ENCODE results near the gene GPRASP1. TPM values are rescaled to one million over a fixed set of nuclear protein-coding genes. Genes with fewer than 3 reads are reported as not detected.
"Not testable (repeated sequence)": the region's sequence is repeated elsewhere in the genome, so short reads cannot be mapped to it uniquely, and the experiment has no call there.

The GPRASP1 gene
- total RNA-seq, 2 experiments from 2014 or later: 3.0 to 3.9 TPM

DNA sequence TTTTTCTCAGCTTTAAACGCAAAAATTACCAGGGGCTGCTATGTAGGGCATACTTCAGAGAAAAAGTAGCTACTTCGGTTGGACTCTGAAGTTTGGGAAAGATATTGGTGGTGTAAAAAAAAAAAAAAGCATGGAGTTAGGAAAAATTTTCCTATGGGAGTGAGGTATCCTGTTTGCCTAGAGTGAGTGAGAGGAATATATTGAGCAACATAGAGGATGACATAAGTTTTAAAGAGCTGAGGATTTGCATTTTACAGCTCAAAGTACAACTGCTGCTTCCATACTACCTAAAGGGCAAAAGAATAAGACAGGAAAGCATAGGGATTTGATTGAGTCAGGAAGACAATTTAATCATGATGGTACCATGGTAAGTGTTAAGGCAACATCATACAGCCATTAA lies 7.3 kb downstream of the GPRASP1 start:
- Mint-ChIP-seq H3K27ac (no peak overlapping the region), H3K4me3 (peak overlapping the region; percentile 26), H3K36me3 (ENCODE audit: low read depth) (peaks cover 14% of the 10 kb centered on the region), H3K9me3 (peaks cover 2% of the 10 kb centered on the region), H3K4me1 (ENCODE audit: low read depth) (peaks cover 21% of the 10 kb centered on the region), H3K27me3 (no peaks in the 10 kb centered on the region)
- no peak for DNase-seq
- ChIA-PET CTCF (no interaction called here), POLR2A (interaction anchor here (0.7 kb wide), 1 partner anchor 14 kb away, joined by 4 read pairs; no protein-coding TSS in a partner anchor)
- TF ChIP-seq, protein P1, sequence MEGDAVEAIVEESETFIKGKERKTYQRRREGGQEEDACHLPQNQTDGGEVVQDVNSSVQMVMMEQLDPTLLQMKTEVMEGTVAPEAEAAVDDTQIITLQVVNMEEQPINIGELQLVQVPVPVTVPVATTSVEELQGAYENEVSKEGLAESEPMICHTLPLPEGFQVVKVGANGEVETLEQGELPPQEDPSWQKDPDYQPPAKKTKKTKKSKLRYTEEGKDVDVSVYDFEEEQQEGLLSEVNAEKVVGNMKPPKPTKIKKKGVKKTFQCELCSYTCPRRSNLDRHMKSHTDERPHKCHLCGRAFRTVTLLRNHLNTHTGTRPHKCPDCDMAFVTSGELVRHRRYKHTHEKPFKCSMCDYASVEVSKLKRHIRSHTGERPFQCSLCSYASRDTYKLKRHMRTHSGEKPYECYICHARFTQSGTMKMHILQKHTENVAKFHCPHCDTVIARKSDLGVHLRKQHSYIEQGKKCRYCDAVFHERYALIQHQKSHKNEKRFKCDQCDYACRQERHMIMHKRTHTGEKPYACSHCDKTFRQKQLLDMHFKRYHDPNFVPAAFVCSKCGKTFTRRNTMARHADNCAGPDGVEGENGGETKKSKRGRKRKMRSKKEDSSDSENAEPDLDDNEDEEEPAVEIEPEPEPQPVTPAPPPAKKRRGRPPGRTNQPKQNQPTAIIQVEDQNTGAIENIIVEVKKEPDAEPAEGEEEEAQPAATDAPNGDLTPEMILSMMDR (IDR thresholded peaks at IDR 0.05): no peak
- ATAC-seq: no peak
- intact Hi-C loops (cut with micrococcal nuclease): no loop called here

DNA sequence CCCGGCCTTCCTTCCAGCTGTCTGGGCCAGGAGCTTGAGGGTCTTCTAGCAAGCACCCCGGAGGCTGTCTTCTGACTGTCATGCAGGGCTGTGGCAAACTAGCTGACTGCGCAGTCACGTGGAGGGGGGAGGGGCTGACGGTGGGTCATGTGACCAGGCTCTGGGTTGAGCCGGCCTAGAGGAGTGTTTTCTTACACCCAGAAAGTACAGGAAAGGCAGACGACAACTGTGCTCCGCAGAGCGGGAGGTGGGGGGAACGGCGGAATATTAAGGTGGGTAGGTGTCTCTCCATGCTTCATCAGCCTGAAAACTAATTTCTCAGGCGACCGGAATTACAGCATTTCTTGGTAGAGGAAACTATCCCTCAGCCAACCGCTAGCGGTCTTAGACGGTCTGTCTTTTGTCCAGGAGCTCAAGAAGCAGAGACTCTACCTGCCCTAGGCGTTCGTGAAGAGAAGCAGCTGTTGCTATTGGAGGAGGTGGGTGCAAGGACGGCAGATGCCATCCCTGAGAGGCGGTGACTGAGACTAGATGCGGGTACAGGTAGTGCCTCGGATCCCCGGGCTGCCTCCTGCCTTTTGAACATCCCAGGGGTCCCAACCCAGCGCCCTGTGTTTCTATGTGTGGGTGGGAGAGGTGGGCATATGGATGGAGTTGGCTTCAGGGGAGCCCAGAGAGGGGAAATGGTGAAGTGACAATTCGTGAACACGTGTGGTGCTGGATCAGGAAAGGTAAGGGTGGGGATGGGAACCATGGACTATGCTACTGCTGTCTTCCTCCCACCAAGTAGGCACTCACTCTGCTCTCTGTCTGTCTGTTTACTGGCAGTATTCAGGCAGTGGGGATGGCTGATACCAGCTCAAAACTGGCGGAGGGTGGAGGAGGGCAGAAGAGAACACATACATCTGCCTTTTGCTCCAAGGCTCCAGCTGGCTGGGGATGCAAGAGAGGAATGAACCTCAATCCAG lies 8.8 kb downstream of the GPRASP1 start:
- Mint-ChIP-seq H3K36me3 (ENCODE audit: low read depth) (peaks cover 15% of the 10 kb centered on the region), H3K4me1 (ENCODE audit: low read depth) (peaks cover 21% of the 10 kb centered on the region), H3K27me3 (no peaks in the 10 kb centered on the region), H3K27ac (peak overlapping the region; percentile 90), H3K4me3 (peak overlapping the region; percentile 84), H3K9me3 (peaks cover 2% of the 10 kb centered on the region)
- intact Hi-C loops (cut with micrococcal nuclease): no loop called here
- ChIA-PET CTCF (interaction anchor here (0.6 kb wide), 1 partner anchor 132 kb away, joined by 3 read pairs; no protein-coding TSS in a partner anchor), POLR2A (no interaction called here)
- ATAC-seq: peak; percentile 98
- TF ChIP-seq, protein P1 (IDR thresholded peaks at IDR 0.05): no peak
- peak; percentile 91 for DNase-seq

DNA sequence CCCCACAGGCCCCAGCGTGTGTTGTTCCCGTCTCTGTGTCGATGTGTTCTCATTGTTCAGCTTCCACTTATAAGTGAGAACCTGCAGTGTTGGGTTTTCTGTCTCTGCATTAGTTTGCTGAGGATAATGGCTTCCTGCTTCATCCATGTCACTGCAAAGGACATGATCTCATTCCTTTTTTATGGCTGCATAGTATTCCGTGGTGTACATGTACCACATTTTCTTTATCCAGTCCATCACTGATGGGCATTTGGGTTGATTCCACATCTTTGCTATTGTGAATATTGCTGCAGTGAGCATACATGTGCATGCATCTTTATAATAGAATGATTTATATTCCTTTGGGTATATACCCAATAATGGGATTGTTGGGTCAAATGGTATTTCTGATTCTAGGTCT lies 12.5 kb downstream of the GPRASP1 start:
- peaks cover 14% of the 10 kb centered on the region for H3K9me3 Mint-ChIP-seq
- CTCF ChIA-PET; H3K27me3 Mint-ChIP-seq; POLR2A ChIA-PET; H3K27ac Mint-ChIP-seq; ATAC-seq; DNase-seq; intact Hi-C loops (cut with micrococcal nuclease); H3K4me3 Mint-ChIP-seq: not testable (repeated sequence)
- H3K4me1 Mint-ChIP-seq (ENCODE audit: low read depth): peaks cover 16% of the 10 kb centered on the region
- H3K36me3 Mint-ChIP-seq (ENCODE audit: low read depth): peaks cover 29% of the 10 kb centered on the region

DNA sequence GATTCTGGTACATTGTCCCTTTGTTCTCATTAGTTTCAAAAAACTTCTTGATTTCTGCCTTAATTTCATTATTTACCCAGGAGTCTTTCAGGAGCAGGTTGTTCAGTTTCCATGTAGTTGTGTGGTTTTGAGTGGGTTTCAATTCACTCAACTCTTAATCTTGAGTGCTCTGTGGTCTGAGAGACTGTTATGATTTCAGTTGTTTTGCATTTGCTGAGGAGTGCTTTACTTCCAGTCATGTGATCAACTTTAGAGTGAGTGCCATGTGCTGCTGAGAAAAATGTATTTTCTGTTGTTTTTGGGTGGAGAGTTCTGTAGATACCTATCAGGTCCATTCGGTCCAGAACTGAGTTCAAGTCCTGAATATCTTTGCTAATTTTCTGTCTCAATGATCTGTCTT lies 15.8 kb downstream of the GPRASP1 start:
- intact Hi-C loops (cut with micrococcal nuclease); H3K27ac Mint-ChIP-seq; H3K27me3 Mint-ChIP-seq; H3K4me3 Mint-ChIP-seq; ATAC-seq; DNase-seq; POLR2A ChIA-PET; CTCF ChIA-PET; H3K4me1 Mint-ChIP-seq (ENCODE audit: low read depth): not testable (repeated sequence)
- H3K9me3 Mint-ChIP-seq: peaks cover 15% of the 10 kb centered on the region
- peaks cover 33% of the 10 kb centered on the region for H3K36me3 Mint-ChIP-seq (ENCODE audit: low read depth)

DNA sequence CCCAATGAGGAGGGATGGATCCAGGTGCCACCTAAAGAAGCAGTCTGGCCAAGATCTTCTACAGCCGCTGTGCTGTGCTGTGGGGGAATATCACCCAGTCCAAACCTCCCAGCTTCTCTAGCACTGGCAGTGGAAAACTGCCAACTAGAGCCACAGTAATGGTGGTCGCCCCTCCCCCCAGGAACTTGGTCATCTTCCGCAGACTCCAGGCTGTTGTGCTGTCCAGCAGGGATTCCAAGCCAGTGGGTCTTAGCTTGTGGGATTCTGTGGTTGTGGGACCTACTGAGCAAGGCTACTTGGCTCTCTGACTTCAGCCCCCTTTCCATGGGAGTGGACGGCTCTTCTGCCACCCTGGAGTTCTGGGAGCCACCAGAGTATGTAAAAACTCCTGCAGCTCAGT lies 18.2 kb downstream of the GPRASP1 start:
- no peaks in the 10 kb centered on the region for H3K27me3 Mint-ChIP-seq
- intact Hi-C loops (cut with micrococcal nuclease): no loop called here
- ChIA-PET POLR2A (interaction anchor here (0.6 kb wide), 1 partner anchor 15 kb away, joined by 3 read pairs; no protein-coding TSS in a partner anchor), CTCF (no interaction called here)
- TF ChIP-seq, protein P1 (IDR thresholded peaks at IDR 0.05): no peak
- DNase-seq: no peak
- no peak overlapping the region for H3K4me3 Mint-ChIP-seq
- peaks cover 15% of the 10 kb centered on the region for H3K9me3 Mint-ChIP-seq
- peaks cover 8% of the 10 kb centered on the region for H3K4me1 Mint-ChIP-seq (ENCODE audit: low read depth)
- H3K36me3 Mint-ChIP-seq (ENCODE audit: low read depth): peaks cover 27% of the 10 kb centered on the region
- H3K27ac Mint-ChIP-seq: no peak overlapping the region
- no peak for ATAC-seq

DNA sequence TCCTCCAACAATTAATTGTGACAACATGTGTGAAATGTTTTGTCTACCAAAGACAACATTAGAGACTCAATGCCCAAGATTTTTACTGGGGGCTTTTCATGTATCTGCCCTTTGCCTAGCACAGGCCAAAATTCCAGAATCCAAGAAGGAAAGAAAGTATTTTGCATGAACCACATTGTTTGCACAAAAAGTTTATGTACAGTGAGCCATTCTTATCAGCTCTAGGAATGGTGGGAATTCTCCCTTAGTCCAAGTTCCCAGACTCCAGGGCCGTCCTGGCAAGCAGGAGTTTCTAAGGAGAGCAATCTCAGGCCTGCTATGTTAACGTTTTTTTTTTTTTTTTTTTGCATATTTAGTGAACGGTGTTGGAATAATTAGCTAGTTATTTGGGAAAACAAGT lies 21.6 kb downstream of the GPRASP1 start:
- Mint-ChIP-seq H3K4me1 (ENCODE audit: low read depth) (peaks cover 2% of the 10 kb centered on the region), H3K9me3 (peaks cover 10% of the 10 kb centered on the region), H3K4me3 (no peak overlapping the region), H3K36me3 (ENCODE audit: low read depth) (peaks cover 12% of the 10 kb centered on the region), H3K27ac (no peak overlapping the region), H3K27me3 (no peaks in the 10 kb centered on the region)
- ATAC-seq (no peak), DNase-seq (no peak)
- intact Hi-C loops (cut with micrococcal nuclease): no loop called here
- CTCF ChIA-PET: no interaction called here
- POLR2A ChIA-PET: interaction anchor here (0.6 kb wide), 1 partner anchor 14 kb away, joined by 4 read pairs; no protein-coding TSS in a partner anchor
- TF ChIP-seq, protein P1 (IDR thresholded peaks at IDR 0.05): no peak

DNA sequence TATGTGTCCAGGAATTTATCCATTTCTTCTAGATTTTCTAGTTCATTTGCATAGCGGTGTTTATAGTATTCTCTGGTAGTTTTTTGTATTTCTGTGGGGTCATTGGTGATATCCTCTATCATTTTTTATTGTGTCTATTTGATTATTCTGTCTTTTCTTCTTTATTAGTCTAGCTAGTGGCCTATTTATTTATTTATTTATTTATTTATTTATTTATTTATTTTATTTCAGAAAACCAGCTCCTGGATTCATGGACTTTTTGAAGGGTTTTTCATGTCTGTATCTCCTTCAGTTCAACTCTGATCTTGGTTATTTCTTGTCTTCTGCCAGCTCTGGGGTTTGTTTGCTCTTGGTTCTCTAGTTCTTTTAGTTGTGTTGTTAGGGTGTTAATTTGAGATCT lies 26.2 kb downstream of the GPRASP1 start:
- H3K27me3 Mint-ChIP-seq; DNase-seq; H3K27ac Mint-ChIP-seq; ATAC-seq; POLR2A ChIA-PET; intact Hi-C loops (cut with micrococcal nuclease); CTCF ChIA-PET; H3K4me3 Mint-ChIP-seq; H3K4me1 Mint-ChIP-seq (ENCODE audit: low read depth): not testable (repeated sequence)
- Mint-ChIP-seq H3K9me3 (peaks cover 14% of the 10 kb centered on the region), H3K36me3 (ENCODE audit: low read depth) (peaks cover 10% of the 10 kb centered on the region)
